Liver (tissue), 9 donors: ENCODE measurements around the gene KRT16. TPM values are rescaled to one million over a fixed set of nuclear protein-coding genes. Genes with fewer than 3 reads are reported as not detected.

Experiments
- DNase-seq: peaks from one replicate; pipeline ENCODE4 v3.0.0-alpha.2; 2017; ENCODE audit warnings: low spot score
- H3K27ac ChIP-seq, 2 donors: one replicate each; pipeline ENCODE4 v1.7.0; 2013; ENCODE audit warnings: inconsistent platforms in 2 of 2, low read length in 2 of 2, control low read depth in 1 of 2, low read depth in 1 of 2, mild to moderate bottlenecking in 1 of 2
- H3K27me3 ChIP-seq, 4 donors: one replicate each; pipeline versions ENCODE4 v1.6.1 to v1.7.0; 2013; ENCODE audit warnings: low read length in 3 of 4, inconsistent platforms in 1 of 4, mild to moderate bottlenecking in 1 of 4, moderate library complexity in 1 of 4; ENCODE audit not compliant: control insufficient read depth in 4 of 4, insufficient read depth in 4 of 4
- H3K36me3 ChIP-seq, 4 donors: one replicate each; pipeline versions ENCODE4 v1.6.1 to v1.7.0; 2013; ENCODE audit warnings: low read length in 3 of 4, mild to moderate bottlenecking in 3 of 4, low read depth in 1 of 4, moderate library complexity in 1 of 4; ENCODE audit not compliant: control insufficient read depth in 4 of 4, insufficient read depth in 3 of 4
- H3K4me1 ChIP-seq, 4 donors: one replicate each; pipeline versions ENCODE4 v1.6.1 to v1.7.0; 2013; ENCODE audit warnings: low read length in 3 of 4, mild to moderate bottlenecking in 3 of 4, moderate library complexity in 1 of 4; ENCODE audit not compliant: control insufficient read depth in 4 of 4, insufficient read depth in 4 of 4
- H3K4me3 ChIP-seq, 3 donors: one replicate each; pipeline versions ENCODE4 v1.6.1 to v1.7.0; 2013; ENCODE audit warnings: low read length in 3 of 3, control low read depth in 1 of 3, low read depth in 1 of 3, mild to moderate bottlenecking in 1 of 3
- H3K9ac ChIP-seq, 2 donors: one replicate each; pipeline ENCODE4 v1.7.0; 2013; ENCODE audit warnings: low read length in 2 of 2, mild to moderate bottlenecking in 2 of 2, moderate library complexity in 2 of 2, control low read depth in 1 of 2, low read depth in 1 of 2
- H3K9me3 ChIP-seq, 4 donors: one replicate each; pipeline versions ENCODE4 v1.6.1 to v1.7.0; 2013; ENCODE audit warnings: low read length in 3 of 4; ENCODE audit not compliant: control insufficient read depth in 4 of 4
- EGR1 ChIP-seq, 2 donors: IDR thresholded peaks; 2 replicates each; pipeline ENCODE4 v1.6.1; 2016 to 2018; ENCODE audit warnings: antibody characterized with exemption in 2 of 2, low read depth in 2 of 2
- FOXA2 ChIP-seq: IDR thresholded peaks from 2 replicates; pipeline ENCODE4 v1.6.1; 2016; ENCODE audit warnings: antibody characterized with exemption
- GABPA ChIP-seq, 2 donors: IDR thresholded peaks in 1 of 2; conservative IDR thresholded peaks in 1 of 2; 2 replicates each; pipeline ENCODE4 v1.6.1; 2016; ENCODE audit warnings: antibody characterized with exemption in 2 of 2, mild to moderate bottlenecking in 1 of 2, moderate library complexity in 1 of 2
- HNF4A ChIP-seq, 2 donors: conservative IDR thresholded peaks; 2 replicates each; pipeline ENCODE4 v1.6.1; 2016; ENCODE audit warnings: antibody characterized with exemption in 2 of 2, mild to moderate bottlenecking in 2 of 2
- HNF4G ChIP-seq: IDR thresholded peaks from 2 replicates; pipeline ENCODE4 v1.6.1; 2016; ENCODE audit warnings: antibody characterized with exemption
- JUND ChIP-seq, 2 donors: IDR thresholded peaks; 2 replicates each; pipeline ENCODE4 v1.6.1; 2016; ENCODE audit warnings: antibody characterized with exemption in 2 of 2
- NR2F2 ChIP-seq: IDR thresholded peaks from 2 replicates; pipeline ENCODE4 v1.6.1; 2016; ENCODE audit warnings: antibody characterized with exemption
- RAD21 ChIP-seq, 2 donors: IDR thresholded peaks; 2 replicates each; pipeline ENCODE4 v1.6.1; 2016; ENCODE audit warnings: antibody characterized with exemption in 2 of 2, mild to moderate bottlenecking in 2 of 2
- RXRA ChIP-seq, 2 donors: IDR thresholded peaks; 2 replicates each; pipeline ENCODE4 v1.6.1; 2017 to 2018; ENCODE audit warnings: antibody characterized with exemption in 2 of 2, mild to moderate bottlenecking in 1 of 2
- SP1 ChIP-seq: IDR thresholded peaks from 2 replicates; pipeline ENCODE4 v1.6.1; 2018; ENCODE audit warnings: antibody characterized with exemption, mild to moderate bottlenecking
- TAF1 ChIP-seq: conservative IDR thresholded peaks from 2 replicates; pipeline ENCODE4 v1.6.1; 2016; ENCODE audit warnings: antibody characterized with exemption, mild to moderate bottlenecking
- YY1 ChIP-seq: IDR thresholded peaks from 2 replicates; pipeline ENCODE4 v1.6.1; 2016; ENCODE audit warnings: antibody characterized with exemption, mild to moderate bottlenecking
- WGBS: extraction: QIAGEN DNeasy Blood & Tissue Kit; methylation state at CpG from one replicate; pipeline ENCODE4 v1.1.7; 2013; 5-methylcytosine and 5-hydroxymethylcytosine counted together
- polyA plus RNA-seq, 2 donors: library from polyadenylated mRNA; stranded (reverse) in 1 of 2; unstranded in 1 of 2; fragments of 200-250 nt in 1 of 2; fragments of >200 nt in 1 of 2; fragmentation: Nextera tagmentation in 1 of 2; extraction: Ambion mirVana in 1 of 2; gene quantifications; one replicate each; pipeline versions ENCODE4 v1.2.1 to v1.2.3, GENCODE V29; 2013 to 2015
- total RNA-seq, 2 donors: library from RNA; depleted of rRNA; stranded (reverse); fragments of >200 nt; gene quantifications; one replicate each; pipeline ENCODE4 v1.2.3, GENCODE V29; 2014
- TF ChIP-seq, protein P1 (sequence below): IDR thresholded peaks from 2 replicates; pipeline ENCODE4 v1.6.1; 2016; ENCODE audit warnings: antibody characterized with exemption, mild to moderate bottlenecking
- TF ChIP-seq, protein P2 (sequence below): IDR thresholded peaks from 2 replicates; pipeline ENCODE4 v1.6.1; 2016; ENCODE audit warnings: antibody characterized with exemption
- TF ChIP-seq, protein P3 (sequence below): IDR thresholded peaks from 2 replicates; pipeline ENCODE4 v1.6.1; 2016; ENCODE audit warnings: antibody characterized with exemption
- TF ChIP-seq, protein P4 (sequence below): IDR thresholded peaks from 2 replicates; pipeline ENCODE4 v1.6.1; 2016; ENCODE audit warnings: antibody characterized with exemption
- TF ChIP-seq, protein P5 (sequence below): fragments of 150-350 bp; IDR thresholded peaks from 2 replicates; pipeline ENCODE4 v1.5.1; 2017; ENCODE audit warnings: improper control_type of control experiment, low read depth, low read length; ENCODE audit not compliant: missing input control
- donor health status: healthy.
- donor health status: healthy.
- donor health status: healthy.
- donor health status: healthy.
- donor health status: healthy.

The KRT16 gene
- total and polyA plus RNA-seq, 4 donors = not detected

DNA sequence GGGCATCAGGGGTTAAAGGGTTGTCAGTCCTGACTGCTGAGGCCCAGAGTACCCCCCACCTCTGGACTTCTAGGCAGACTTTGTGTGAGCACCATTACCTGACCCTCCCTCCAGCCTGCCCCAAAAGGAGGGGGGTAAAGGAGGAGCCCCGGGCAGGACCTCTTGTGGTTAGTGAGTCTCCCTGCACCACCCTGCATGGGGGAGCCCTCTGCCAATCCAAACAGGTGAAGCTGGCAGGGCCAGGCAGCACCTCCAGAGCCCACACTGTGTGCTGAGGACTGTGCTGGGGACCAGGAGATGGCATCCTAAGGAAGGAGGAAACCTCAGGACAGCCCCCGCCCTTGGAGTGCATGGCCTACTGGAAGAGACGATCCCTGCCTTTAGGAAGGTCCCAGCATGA lies 23.3 kb downstream of the KRT16 start:
- H3K9me3 ChIP-seq = no peaks in the 10 kb centered on the region
- H3K27me3 ChIP-seq = no peaks in the 10 kb centered on the region
- no peak for DNase-seq
- no peak overlapping the region for H3K27ac ChIP-seq
- no peaks in the 10 kb centered on the region for H3K4me1 ChIP-seq
- no peak overlapping the region for H3K4me3 ChIP-seq
- WGBS = 67% methylated on average over 3 of the region's 3 CpGs
- no peak overlapping the region for H3K9ac ChIP-seq
- no peak for TF ChIP-seq HNF4G
- TF ChIP-seq, protein P1, sequence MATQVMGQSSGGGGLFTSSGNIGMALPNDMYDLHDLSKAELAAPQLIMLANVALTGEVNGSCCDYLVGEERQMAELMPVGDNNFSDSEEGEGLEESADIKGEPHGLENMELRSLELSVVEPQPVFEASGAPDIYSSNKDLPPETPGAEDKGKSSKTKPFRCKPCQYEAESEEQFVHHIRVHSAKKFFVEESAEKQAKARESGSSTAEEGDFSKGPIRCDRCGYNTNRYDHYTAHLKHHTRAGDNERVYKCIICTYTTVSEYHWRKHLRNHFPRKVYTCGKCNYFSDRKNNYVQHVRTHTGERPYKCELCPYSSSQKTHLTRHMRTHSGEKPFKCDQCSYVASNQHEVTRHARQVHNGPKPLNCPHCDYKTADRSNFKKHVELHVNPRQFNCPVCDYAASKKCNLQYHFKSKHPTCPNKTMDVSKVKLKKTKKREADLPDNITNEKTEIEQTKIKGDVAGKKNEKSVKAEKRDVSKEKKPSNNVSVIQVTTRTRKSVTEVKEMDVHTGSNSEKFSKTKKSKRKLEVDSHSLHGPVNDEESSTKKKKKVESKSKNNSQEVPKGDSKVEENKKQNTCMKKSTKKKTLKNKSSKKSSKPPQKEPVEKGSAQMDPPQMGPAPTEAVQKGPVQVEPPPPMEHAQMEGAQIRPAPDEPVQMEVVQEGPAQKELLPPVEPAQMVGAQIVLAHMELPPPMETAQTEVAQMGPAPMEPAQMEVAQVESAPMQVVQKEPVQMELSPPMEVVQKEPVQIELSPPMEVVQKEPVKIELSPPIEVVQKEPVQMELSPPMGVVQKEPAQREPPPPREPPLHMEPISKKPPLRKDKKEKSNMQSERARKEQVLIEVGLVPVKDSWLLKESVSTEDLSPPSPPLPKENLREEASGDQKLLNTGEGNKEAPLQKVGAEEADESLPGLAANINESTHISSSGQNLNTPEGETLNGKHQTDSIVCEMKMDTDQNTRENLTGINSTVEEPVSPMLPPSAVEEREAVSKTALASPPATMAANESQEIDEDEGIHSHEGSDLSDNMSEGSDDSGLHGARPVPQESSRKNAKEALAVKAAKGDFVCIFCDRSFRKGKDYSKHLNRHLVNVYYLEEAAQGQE = no peak
- no peak for TF ChIP-seq YY1
- TF ChIP-seq HNF4A (conservative IDR thresholded peaks at IDR 0.05) = no peak
- TF ChIP-seq JUND (IDR thresholded peaks at IDR 0.05) = no peak
- TF ChIP-seq, protein P2, sequence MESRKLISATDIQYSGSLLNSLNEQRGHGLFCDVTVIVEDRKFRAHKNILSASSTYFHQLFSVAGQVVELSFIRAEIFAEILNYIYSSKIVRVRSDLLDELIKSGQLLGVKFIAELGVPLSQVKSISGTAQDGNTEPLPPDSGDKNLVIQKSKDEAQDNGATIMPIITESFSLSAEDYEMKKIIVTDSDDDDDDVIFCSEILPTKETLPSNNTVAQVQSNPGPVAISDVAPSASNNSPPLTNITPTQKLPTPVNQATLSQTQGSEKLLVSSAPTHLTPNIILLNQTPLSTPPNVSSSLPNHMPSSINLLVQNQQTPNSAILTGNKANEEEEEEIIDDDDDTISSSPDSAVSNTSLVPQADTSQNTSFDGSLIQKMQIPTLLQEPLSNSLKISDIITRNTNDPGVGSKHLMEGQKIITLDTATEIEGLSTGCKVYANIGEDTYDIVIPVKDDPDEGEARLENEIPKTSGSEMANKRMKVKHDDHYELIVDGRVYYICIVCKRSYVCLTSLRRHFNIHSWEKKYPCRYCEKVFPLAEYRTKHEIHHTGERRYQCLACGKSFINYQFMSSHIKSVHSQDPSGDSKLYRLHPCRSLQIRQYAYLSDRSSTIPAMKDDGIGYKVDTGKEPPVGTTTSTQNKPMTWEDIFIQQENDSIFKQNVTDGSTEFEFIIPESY = no peak
- TF ChIP-seq FOXA2 = no peak
- no peak for TF ChIP-seq GABPA (IDR thresholded peaks at IDR 0.05 in 1 of 2, conservative IDR thresholded peaks at IDR 0.05 in 1 of 2)
- TF ChIP-seq RAD21 (IDR thresholded peaks at IDR 0.05) = no peak
- no peak for TF ChIP-seq TAF1
- TF ChIP-seq, protein P3, sequence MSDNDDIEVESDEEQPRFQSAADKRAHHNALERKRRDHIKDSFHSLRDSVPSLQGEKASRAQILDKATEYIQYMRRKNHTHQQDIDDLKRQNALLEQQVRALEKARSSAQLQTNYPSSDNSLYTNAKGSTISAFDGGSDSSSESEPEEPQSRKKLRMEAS = no peak
- H3K36me3 ChIP-seq = no peaks in the 10 kb centered on the region

DNA sequence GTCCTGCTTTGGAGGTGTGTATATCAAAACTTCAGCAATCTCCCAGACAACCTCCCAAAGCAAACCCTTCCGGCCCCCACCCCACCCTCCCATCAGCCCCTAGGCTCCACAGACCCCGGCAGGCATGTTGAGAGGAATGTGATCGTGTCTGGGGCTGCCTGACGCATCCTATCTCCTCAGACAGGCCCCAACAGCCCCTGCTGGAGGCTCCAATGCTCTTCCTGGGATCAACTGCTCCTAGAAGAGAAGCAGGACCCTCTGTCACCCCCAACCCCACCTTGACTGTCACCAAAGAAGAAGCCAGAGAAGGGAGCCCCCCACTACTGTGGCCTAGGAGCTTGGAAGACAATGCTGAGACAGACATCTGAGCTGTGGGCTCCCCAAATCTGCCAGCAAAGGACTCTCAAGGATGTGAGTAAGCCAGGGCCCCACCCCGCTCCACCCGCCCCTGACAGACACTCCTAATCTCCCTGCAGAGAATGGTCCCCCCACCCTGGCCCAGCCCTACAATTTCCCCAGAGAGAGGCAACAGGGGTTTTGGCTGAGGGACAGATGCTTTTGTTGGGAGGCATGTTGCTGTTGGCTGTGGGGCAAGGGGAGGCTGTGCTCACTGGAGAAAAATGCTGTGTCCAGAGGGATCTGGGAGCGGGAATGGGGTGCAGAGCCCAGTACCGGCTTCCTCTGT lies 24.3 kb downstream of the KRT16 start:
- Histone ChIP-seq H3K4me1 (no peaks in the 10 kb centered on the region), H3K9ac (no peak overlapping the region), H3K36me3 (no peaks in the 10 kb centered on the region), H3K9me3 (no peaks in the 10 kb centered on the region), H3K4me3 (no peak overlapping the region), H3K27ac (no peak overlapping the region), H3K27me3 (no peaks in the 10 kb centered on the region)
- 71% methylated on average over 8 of the region's 8 CpGs for WGBS
- DNase-seq = no peak
- TF ChIP-seq JUND (IDR thresholded peaks at IDR 0.05) (no peak), RAD21 (IDR thresholded peaks at IDR 0.05) (no peak), RXRA (IDR thresholded peaks at IDR 0.05) (no peak), FOXA2 (no peak), SP1 (no peak), HNF4G (no peak), HNF4A (conservative IDR thresholded peaks at IDR 0.05) (no peak), GABPA (IDR thresholded peaks at IDR 0.05 in 1 of 2, conservative IDR thresholded peaks at IDR 0.05 in 1 of 2) (no peak), NR2F2 (no peak), EGR1 (IDR thresholded peaks at IDR 0.05; ENCODE audit: low read depth in 2 of 2) (no peak), TAF1 (no peak), YY1 (no peak)
- TF ChIP-seq, protein P1 = no peak
- TF ChIP-seq, protein P4, sequence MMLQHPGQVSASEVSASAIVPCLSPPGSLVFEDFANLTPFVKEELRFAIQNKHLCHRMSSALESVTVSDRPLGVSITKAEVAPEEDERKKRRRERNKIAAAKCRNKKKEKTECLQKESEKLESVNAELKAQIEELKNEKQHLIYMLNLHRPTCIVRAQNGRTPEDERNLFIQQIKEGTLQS = no peak
- TF ChIP-seq, protein P3 = no peak
- TF ChIP-seq, protein P5, sequence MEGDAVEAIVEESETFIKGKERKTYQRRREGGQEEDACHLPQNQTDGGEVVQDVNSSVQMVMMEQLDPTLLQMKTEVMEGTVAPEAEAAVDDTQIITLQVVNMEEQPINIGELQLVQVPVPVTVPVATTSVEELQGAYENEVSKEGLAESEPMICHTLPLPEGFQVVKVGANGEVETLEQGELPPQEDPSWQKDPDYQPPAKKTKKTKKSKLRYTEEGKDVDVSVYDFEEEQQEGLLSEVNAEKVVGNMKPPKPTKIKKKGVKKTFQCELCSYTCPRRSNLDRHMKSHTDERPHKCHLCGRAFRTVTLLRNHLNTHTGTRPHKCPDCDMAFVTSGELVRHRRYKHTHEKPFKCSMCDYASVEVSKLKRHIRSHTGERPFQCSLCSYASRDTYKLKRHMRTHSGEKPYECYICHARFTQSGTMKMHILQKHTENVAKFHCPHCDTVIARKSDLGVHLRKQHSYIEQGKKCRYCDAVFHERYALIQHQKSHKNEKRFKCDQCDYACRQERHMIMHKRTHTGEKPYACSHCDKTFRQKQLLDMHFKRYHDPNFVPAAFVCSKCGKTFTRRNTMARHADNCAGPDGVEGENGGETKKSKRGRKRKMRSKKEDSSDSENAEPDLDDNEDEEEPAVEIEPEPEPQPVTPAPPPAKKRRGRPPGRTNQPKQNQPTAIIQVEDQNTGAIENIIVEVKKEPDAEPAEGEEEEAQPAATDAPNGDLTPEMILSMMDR = no peak
